GM21447 (cell line): Measurements from ENCODE around the gene SLC24A3.

Experiments used
- ATAC-seq: cut with Tn5 transposase; IDR thresholded peaks from one replicate; pipeline ENCODE4 v1.9.1; 2021; ENCODE audit not compliant: unreplicated experiment

The SLC24A3 gene

GRCh38 chr20:19236371-19237055, 24.1 kb downstream of the SLC24A3 start:
- no peak for ATAC-seq

GRCh38 chr20:19241440-19241839, 29.0 kb downstream of the SLC24A3 start:
- ATAC-seq, result no peak

- no peak for ATAC-seq
Observed at GRCh38 chr20:19244291-19244690, 31.8 kb downstream of the SLC24A3 start.

- no peak for ATAC-seq
Observed at GRCh38 chr20:19249106-19249879, 36.9 kb downstream of the SLC24A3 start.

DNA sequence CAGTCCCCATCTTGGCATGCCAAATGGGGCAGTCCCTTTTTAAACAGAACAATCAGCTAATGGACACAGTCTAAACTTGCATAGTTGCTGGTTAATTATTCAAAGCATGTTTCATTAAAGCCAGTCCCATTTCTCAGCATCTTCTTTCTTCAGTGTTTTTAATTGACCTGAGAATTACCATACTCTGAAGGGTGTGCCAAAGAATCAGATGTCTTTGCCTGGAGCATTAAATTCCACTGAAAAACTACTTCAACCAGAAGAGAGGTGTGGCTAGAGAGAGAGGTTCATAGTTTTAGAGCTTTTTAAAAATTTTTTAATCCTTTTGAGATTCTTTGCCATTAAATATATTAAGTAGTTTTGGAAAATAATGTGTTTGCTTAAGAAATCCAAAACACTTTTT, 37.9 kb downstream of the SLC24A3 start:
- ATAC-seq, result no peak

GRCh38 chr20:19251506-19251905, 39.1 kb downstream of the SLC24A3 start:
- no peak for ATAC-seq

- ATAC-seq, result no peak
Observed at GRCh38 chr20:19251958-19252357, 39.5 kb downstream of the SLC24A3 start.

- no peak for ATAC-seq
Observed at GRCh38 chr20:19252451-19253120, 40.1 kb downstream of the SLC24A3 start.

DNA sequence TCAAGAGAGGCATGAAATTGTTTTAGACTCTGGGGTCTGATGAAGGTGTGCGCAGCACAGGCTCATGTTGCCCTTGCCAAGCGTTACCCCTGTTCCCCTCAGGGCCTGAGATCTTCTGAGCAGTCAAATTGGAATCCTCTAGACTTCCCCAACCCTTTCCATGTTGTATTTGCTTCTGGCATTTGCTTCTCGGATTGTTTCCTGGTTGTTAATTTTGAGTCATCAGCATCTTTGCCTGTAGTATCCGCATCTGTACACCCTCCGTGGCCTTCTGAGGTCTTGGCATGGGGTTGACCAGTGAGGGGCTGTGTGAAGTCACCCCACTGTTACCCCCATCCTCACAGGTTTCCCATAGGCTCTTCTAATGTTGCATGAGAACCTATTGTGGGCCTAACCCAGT, 40.9 kb downstream of the SLC24A3 start:
- no peak for ATAC-seq

DNA sequence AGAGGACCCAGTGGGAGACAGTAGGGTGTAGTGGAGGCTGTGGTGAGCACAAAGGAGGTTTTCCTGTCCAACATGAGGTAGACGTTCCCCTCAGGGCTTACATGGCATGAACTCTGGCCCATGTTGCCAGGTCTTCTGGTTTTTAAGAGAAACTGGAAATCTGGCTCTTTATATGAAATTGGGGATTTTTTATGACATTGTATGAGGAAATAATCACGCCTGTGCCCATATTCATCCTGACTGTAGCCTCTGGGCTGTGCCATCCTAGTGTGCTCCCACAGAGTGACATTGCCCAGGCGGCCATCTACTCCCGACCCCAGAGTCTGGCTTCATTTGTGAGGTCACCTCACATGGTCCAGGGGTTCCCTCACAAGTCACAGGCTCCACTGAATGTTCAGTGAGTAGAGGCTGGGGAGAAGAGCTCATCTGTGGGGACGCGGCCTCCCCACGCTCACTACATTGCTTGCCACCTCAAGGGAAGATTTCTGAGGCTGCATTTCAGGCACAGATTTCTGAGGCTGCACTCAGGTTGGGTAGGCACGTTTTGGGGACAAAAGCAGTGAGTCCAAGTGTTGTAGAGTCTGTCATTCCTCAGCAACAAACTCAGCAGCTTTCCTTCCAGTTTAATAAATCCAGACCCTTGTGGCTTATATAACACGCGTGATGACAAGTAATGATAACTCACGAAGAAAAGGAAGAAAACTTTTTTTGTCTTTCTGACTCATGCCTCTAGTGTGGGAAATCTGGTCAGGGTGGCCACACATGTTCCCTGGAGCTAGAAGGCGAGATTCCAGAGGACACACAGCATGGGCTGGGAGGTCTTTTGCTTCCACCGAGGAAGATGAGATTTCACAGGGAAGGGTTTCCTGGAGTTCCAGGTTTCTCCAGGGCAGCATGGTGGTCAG, 41.7 kb downstream of the SLC24A3 start:
- ATAC-seq, result no peak

GRCh38 chr20:19254956-19255355, 42.5 kb downstream of the SLC24A3 start:
- ATAC-seq, result no peak

GRCh38 chr20:19256085-19256484, 43.6 kb downstream of the SLC24A3 start:
- ATAC-seq, result no peak

- no peak for ATAC-seq
Observed at GRCh38 chr20:19256906-19257595, 44.6 kb downstream of the SLC24A3 start.

- no peak for ATAC-seq
Observed at GRCh38 chr20:19257865-19258264, 45.4 kb downstream of the SLC24A3 start.

DNA sequence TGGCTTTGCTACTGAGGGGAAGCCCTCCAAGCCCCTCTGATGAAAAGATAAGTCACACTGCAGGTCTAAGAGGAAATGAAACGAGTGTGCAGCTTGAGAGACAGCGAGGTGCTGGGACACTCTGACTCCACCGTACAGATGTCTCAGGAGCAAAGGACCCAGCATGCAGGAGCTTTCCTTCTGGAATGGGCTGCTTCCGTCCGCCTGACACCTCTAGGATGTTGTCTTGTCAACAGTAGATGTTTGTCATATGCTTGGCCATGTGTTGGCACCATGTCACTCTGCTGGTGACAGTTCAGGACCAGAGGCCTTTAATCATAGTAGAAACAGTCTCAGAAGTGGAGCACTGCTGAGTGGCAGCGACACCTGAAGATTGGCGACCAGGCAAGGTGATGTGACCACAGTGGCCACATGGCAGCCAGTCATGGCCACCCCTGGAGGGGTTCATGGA, 46.7 kb downstream of the SLC24A3 start:
- ATAC-seq, result no peak

DNA sequence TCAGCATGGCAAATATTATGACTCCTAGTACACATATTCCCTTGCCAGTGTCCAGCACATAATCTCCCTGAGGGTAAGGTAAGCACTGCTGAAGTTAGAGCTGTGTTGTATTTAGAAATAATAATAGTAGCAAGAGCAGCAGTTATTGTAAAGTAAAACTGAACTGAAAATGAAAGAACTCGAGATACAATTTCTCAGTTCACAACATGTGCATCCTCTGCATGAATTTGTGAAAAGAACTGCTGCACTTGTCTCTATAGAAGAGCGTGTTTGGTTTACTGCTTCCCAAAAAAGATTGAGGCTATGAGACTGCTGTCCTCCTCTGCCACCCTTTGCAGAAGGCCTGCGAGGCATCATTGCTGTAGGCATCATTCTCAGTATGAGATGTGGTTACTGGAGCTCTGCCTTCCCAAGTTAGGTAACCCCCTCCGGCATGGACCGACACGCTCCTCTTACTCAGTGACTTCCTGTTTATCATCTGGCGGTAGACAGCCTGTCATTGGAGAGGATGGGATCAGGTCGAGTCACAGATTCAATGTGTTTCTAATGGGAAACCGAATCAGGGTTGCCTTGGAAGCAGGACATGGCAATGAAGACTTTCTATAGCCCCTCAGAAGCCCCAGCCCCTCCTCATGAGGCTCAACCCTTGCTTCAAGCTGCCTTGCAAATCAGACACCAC, 48.1 kb downstream of the SLC24A3 start:
- no peak for ATAC-seq

- no peak for ATAC-seq
Observed at GRCh38 chr20:19264191-19264590, 51.7 kb downstream of the SLC24A3 start.

DNA sequence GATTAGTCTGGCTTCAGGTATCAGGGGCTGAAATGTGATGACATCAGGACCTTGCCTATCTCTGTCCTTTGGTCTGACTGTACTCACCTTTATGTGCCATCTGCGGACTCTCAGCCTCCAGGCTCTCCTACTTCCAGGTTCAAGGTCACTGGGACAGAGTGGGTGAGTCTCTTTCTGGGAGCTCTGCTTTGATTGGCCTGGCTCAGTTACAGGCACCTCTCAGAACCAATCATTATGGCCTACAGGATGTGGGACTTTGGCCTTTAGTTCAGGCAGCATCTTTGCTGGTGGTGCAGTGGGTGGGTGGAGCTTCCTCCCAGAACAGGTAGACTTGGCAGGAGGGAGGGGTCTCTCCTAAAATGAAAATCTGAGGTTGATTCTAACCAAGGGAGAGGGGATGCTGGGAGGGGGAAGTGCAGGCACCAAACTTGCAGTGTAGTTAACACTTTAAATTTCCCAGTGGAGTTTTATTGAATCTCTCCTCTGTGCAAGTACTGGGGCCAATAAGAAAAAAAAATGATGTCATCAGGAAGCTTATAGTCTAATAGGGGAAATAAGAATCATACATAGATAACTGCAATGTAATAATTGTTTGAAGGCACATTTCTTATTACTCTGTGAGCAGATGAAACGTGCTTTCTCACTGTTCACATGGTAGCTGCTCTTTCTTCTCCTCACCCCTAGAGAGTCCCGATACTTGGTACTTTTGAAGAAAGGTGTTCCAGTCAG, 53.4 kb downstream of the SLC24A3 start:
- no peak for ATAC-seq

- no peak for ATAC-seq
Observed at GRCh38 chr20:19268426-19268825, 56.0 kb downstream of the SLC24A3 start.
